ENCODE measurements around the gene SLK.

GRCh38 chr10:103917302-103918052 is 49.5 kb upstream of the SLK start:
- TF ChIP-seq CTCF (IDR thresholded peaks at IDR 0.05) (no peak), POLR2A (IDR thresholded peaks at IDR 0.05; ENCODE audit: low read depth) (no peak), POLR2AphosphoS5 (IDR thresholded peaks at IDR 0.05) (no peak), EP300 (IDR thresholded peaks at IDR 0.05) (no peak)
